ENCODE results near the gene PLEKHA1. TPM values are rescaled to one million over a fixed set of nuclear protein-coding genes. Genes with fewer than 3 reads are reported as not detected.

The PLEKHA1 gene
- total RNA-seq, 1 experiment from 2014 or later, result 31.0 TPM

GRCh38 chr10:122454603-122455080 lies 80.1 kb downstream of the PLEKHA1 start, which contains the start of gene ARMS2:
Gene ARMS2, plus strand, starts transcription at chr10:122454653. Its CDS starts 75 bp downstream, at chr10:122454728.
- intact Hi-C loops (cut with micrococcal nuclease; ENCODE audit: unreplicated experiment), result no loop called here
- no peak within 1 kb of the TSS for H3K4me3 Mint-ChIP-seq (ENCODE audit: low read depth, unreplicated experiment)
- BruUV-seq (replicated peaks), result no TSS peak

GRCh38 chr10:122455376-122456079 lies 81.0 kb downstream of the PLEKHA1 start:
- Mint-ChIP-seq H3K9me3 (ENCODE audit: low read depth, unreplicated experiment) (no peaks in the 10 kb centered on the region), H3K27ac (ENCODE audit: unreplicated experiment) (no peak overlapping the region), H3K27me3 (ENCODE audit: unreplicated experiment) (peaks cover 40% of the 10 kb centered on the region), H3K36me3 (ENCODE audit: insufficient read depth, unreplicated experiment) (no peaks in the 10 kb centered on the region), H3K4me1 (ENCODE audit: low read depth, unreplicated experiment) (no peaks in the 10 kb centered on the region), H3K4me3 (ENCODE audit: low read depth, unreplicated experiment) (no peak overlapping the region)
- no peak for TF ChIP-seq CTCF (IDR thresholded peaks at IDR 0.05; ENCODE audit: unreplicated experiment)
- DNase-seq, result no peak
- CTCF ChIA-PET, result no interaction called here
- BruUV-seq (replicated peaks), result no TSS peak
- intact Hi-C loops (cut with micrococcal nuclease; ENCODE audit: unreplicated experiment), result no loop called here

More at GRCh38 chr10:122454603-122455080, 80.1 kb downstream of the PLEKHA1 start, which contains the start of gene ARMS2:
- Mint-ChIP-seq H3K4me1 (ENCODE audit: low read depth, unreplicated experiment) (no peaks in the 10 kb centered on the region), H3K27ac (ENCODE audit: unreplicated experiment) (no peak within 1 kb of the TSS), H3K9me3 (ENCODE audit: low read depth, unreplicated experiment) (no peaks in the 10 kb centered on the region), H3K27me3 (ENCODE audit: unreplicated experiment) (peaks cover 31% of the 10 kb centered on the region), H3K36me3 (ENCODE audit: insufficient read depth, unreplicated experiment) (no peaks in the 10 kb centered on the region)
- CTCF ChIA-PET, result interaction anchor here (0.6 kb wide), 1 partner anchor 145 kb away, joined by 3 read pairs; no protein-coding TSS in a partner anchor
- TF ChIP-seq CTCF (IDR thresholded peaks at IDR 0.05; ENCODE audit: unreplicated experiment), result no peak
- DNase-seq, result no peak

GRCh38 chr10:122457934-122458333 lies 83.4 kb downstream of the PLEKHA1 start:
- CTCF ChIA-PET, result no interaction called here
- no peak for TF ChIP-seq CTCF (IDR thresholded peaks at IDR 0.05; ENCODE audit: unreplicated experiment)
- Mint-ChIP-seq H3K4me3 (ENCODE audit: low read depth, unreplicated experiment) (no peak overlapping the region), H3K4me1 (ENCODE audit: low read depth, unreplicated experiment) (no peaks in the 10 kb centered on the region), H3K27me3 (ENCODE audit: unreplicated experiment) (peaks cover 50% of the 10 kb centered on the region), H3K27ac (ENCODE audit: unreplicated experiment) (no peak overlapping the region), H3K36me3 (ENCODE audit: insufficient read depth, unreplicated experiment) (no peaks in the 10 kb centered on the region), H3K9me3 (ENCODE audit: low read depth, unreplicated experiment) (no peaks in the 10 kb centered on the region)
- BruUV-seq (replicated peaks), result no TSS peak
- no peak for DNase-seq
- intact Hi-C loops (cut with micrococcal nuclease; ENCODE audit: unreplicated experiment), result no loop called here

- Mint-ChIP-seq H3K36me3 (ENCODE audit: insufficient read depth, unreplicated experiment) (no peaks in the 10 kb centered on the region), H3K9me3 (ENCODE audit: low read depth, unreplicated experiment) (no peaks in the 10 kb centered on the region), H3K27ac (ENCODE audit: unreplicated experiment) (no peak overlapping the region), H3K4me3 (ENCODE audit: low read depth, unreplicated experiment) (no peak overlapping the region), H3K4me1 (ENCODE audit: low read depth, unreplicated experiment) (no peaks in the 10 kb centered on the region), H3K27me3 (ENCODE audit: unreplicated experiment) (peaks cover 58% of the 10 kb centered on the region)
- CTCF ChIA-PET, result no interaction called here
- TF ChIP-seq CTCF (IDR thresholded peaks at IDR 0.05; ENCODE audit: unreplicated experiment), result no peak
- intact Hi-C loops (cut with micrococcal nuclease; ENCODE audit: unreplicated experiment), result no loop called here
- DNase-seq, result no peak
- no TSS peak for BruUV-seq (replicated peaks)
Measured at GRCh38 chr10:122458693-122459092, 84.2 kb downstream of the PLEKHA1 start.

Data from Calu3 (cell line).